Endodermal cell (in vitro differentiated cells): ENCODE data around the gene PEAR1. TPM values are rescaled to one million over a fixed set of nuclear protein-coding genes. Genes with fewer than 3 reads are reported as not detected.

ENCODE experiments used
- DNase-seq: peaks from one replicate; pipeline ENCODE4 v3.0.0-alpha.2; 2017
- H3K27ac ChIP-seq: 2 replicates; pipeline ENCODE4 v1.5.1; 2013; ENCODE audit warnings: mild to moderate bottlenecking, low read depth, low read length, moderate library complexity
- H3K27me3 ChIP-seq: 2 replicates; pipeline ENCODE4 v1.6.1; 2013; ENCODE audit warnings: mild to moderate bottlenecking, low read length, moderate library complexity; ENCODE audit not compliant: insufficient read depth, control insufficient read depth, poor library complexity, severe bottlenecking
- H3K36me3 ChIP-seq: 2 replicates; pipeline ENCODE4 v1.7.0; 2013; ENCODE audit warnings: mild to moderate bottlenecking, low read length, moderate library complexity; ENCODE audit not compliant: control insufficient read depth, insufficient read depth
- H3K4me1 ChIP-seq: one replicate; pipeline ENCODE4 v1.7.0; 2013; ENCODE audit warnings: low read length; ENCODE audit not compliant: control insufficient read depth, insufficient read depth
- H3K4me3 ChIP-seq: 2 replicates; pipeline ENCODE4 v1.5.1; 2013; ENCODE audit warnings: mild to moderate bottlenecking, low read length, moderate library complexity
- H3K9ac ChIP-seq: 2 replicates; pipeline ENCODE4 v1.6.1; 2013; ENCODE audit warnings: mild to moderate bottlenecking, low read length, moderate library complexity; ENCODE audit not compliant: poor library complexity, severe bottlenecking; ENCODE audit errors: extremely low read depth
- H3K9me3 ChIP-seq: 2 replicates; pipeline ENCODE4 v1.6.1; 2013; ENCODE audit warnings: mild to moderate bottlenecking, low read length, moderate library complexity; ENCODE audit not compliant: control insufficient read depth
- H3K27ac Mint-ChIP-seq: 2 replicates; pipeline ENCODE4 v1.8.0; 2020; ENCODE audit warnings: mixed read lengths
- H3K27me3 Mint-ChIP-seq: 2 replicates; pipeline ENCODE4 v1.8.0; 2021; ENCODE audit warnings: mild to moderate bottlenecking, mixed read lengths; ENCODE audit not compliant: insufficient read depth
- H3K36me3 Mint-ChIP-seq: 2 replicates; pipeline ENCODE4 v1.8.0; 2020; ENCODE audit warnings: low read depth, mixed read lengths
- H3K4me1 Mint-ChIP-seq: 2 replicates; pipeline ENCODE4 v1.8.0; 2020; ENCODE audit warnings: mixed read lengths
- H3K4me3 Mint-ChIP-seq: 2 replicates; pipeline ENCODE4 v1.8.0; 2020; ENCODE audit warnings: mild to moderate bottlenecking, moderate library complexity, mixed read lengths
- H3K9me3 Mint-ChIP-seq: 2 replicates; pipeline ENCODE4 v1.8.0; 2020; ENCODE audit warnings: mild to moderate bottlenecking, mixed read lengths
- WGBS, 2 experiments: methylation state at CpG; one replicate each; pipeline versions ENCODE4 v1.1.5 to v1.1.7; 2013; ENCODE audit warnings: missing lambda C conversion rate in 2 of 2, mixed read lengths in 1 of 2; ENCODE audit not compliant: insufficient coverage in 1 of 2, insufficient read length in 1 of 2; 5-methylcytosine and 5-hydroxymethylcytosine counted together
- total RNA-seq, 2 donors: library from RNA; stranded (reverse); fragmentation: NEBNext Ultra II Directional in 1 of 2; extraction: Animal tissue kit (Norgen Biotek cat#: 25700) in 1 of 2; gene quantifications; 2 replicates in 1 of 2; 3 replicates in 1 of 2; pipeline ENCODE4 v1.2.1, GENCODE V29; 2021
- TF ChIP-seq, protein P1 (sequence below): fragments of 200-600 bp; sonication (generic); conservative IDR thresholded peaks from 2 replicates; pipeline ENCODE4 v1.5.0; 2021; ENCODE audit warnings: antibody characterized with exemption, mild to moderate bottlenecking

The PEAR1 gene
- total RNA-seq, 2 donors from 2014 or later, result 0.29 to 0.53 TPM

DNA sequence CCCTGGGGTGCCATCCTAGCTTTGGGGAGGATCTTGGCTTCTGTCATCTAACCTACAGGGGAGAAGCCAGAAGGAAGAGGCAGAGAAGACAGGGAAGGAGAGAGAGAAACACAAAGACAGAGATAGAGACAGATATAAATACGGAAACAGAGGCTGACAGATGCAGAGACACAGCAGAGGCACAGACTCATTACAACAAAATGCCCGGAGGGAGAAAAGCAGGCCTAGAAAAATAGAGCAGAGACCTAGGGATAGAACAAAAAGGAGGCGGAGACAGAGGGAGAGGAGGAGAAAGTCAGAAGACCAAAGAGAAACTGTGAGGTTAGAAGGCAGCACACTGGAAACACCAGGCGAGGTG lies 1.9 kb downstream of the PEAR1 start:
- peaks cover 39% of the 10 kb centered on the region for H3K27me3 ChIP-seq
- Mint-ChIP-seq H3K4me1 (peaks cover 6% of the 10 kb centered on the region), H3K9me3 (no peaks in the 10 kb centered on the region), H3K4me3 (no peak overlapping the region), H3K36me3 (no peaks in the 10 kb centered on the region), H3K27ac (no peak overlapping the region), H3K27me3 (peaks cover 55% of the 10 kb centered on the region)
- WGBS, 2 experiments, result 87 to 89% methylated on average over 4 of the region's 4 CpGs
- no peak overlapping the region for H3K4me3 ChIP-seq
- TF ChIP-seq, protein P1, sequence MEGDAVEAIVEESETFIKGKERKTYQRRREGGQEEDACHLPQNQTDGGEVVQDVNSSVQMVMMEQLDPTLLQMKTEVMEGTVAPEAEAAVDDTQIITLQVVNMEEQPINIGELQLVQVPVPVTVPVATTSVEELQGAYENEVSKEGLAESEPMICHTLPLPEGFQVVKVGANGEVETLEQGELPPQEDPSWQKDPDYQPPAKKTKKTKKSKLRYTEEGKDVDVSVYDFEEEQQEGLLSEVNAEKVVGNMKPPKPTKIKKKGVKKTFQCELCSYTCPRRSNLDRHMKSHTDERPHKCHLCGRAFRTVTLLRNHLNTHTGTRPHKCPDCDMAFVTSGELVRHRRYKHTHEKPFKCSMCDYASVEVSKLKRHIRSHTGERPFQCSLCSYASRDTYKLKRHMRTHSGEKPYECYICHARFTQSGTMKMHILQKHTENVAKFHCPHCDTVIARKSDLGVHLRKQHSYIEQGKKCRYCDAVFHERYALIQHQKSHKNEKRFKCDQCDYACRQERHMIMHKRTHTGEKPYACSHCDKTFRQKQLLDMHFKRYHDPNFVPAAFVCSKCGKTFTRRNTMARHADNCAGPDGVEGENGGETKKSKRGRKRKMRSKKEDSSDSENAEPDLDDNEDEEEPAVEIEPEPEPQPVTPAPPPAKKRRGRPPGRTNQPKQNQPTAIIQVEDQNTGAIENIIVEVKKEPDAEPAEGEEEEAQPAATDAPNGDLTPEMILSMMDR, result no peak
- H3K9me3 ChIP-seq, result no peaks in the 10 kb centered on the region
- no peaks in the 10 kb centered on the region for H3K36me3 ChIP-seq
- no peak overlapping the region for H3K27ac ChIP-seq
- no peaks in the 10 kb centered on the region for H3K4me1 ChIP-seq
- no peak overlapping the region for H3K9ac ChIP-seq
- no peak for DNase-seq

DNA sequence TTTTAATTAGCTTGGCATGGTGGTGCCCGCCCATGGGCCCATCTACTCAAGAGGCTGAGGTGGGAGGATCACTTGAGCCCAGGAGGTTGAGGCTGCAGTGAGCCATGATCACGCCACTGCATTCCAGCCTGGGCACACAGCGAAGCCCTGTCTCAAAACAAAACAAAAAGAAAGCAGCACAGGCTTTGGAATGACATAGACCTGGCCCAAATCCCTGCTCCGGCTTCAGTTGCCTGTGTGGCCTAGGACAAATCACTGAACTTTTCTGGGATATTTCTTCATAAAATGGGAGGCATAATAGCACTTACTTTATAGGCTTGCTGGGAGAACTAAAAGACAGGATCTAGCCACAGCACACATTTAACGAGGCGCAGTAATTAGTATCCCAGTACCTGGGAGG lies 2.4 kb downstream of the PEAR1 start:
- no peak overlapping the region for H3K9ac ChIP-seq
- H3K4me1 Mint-ChIP-seq, result peaks cover 6% of the 10 kb centered on the region

DNA sequence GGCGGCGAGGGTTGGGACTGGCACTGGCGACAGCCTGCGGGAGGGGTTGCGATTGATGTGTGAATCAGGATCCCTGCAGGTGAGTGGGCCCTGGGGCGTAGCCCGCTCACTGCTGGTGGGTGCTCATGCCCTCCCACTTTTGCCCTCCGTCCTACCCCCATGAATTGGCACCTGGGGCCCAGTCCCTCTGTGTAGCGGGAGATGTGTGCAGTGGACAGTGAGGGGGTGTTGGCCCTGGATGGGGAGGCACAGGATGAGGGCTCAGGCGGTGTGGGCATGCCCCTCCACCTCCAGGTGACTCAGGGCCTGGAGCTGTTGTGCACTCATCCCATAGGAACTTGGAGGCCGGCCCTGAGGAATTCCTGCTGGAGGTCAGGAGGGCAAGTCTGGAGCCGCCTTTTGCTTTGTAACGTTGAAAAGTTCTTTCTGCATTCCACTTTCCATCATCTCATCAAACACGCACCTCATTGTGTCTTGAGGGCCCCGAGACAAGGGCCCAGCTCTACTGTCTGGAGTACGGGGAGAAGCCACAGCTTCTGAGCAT lies 3.0 kb downstream of the PEAR1 start:
- Mint-ChIP-seq H3K4me1 (peaks cover 6% of the 10 kb centered on the region), H3K9me3 (no peaks in the 10 kb centered on the region), H3K27me3 (peaks cover 44% of the 10 kb centered on the region), H3K4me3 (no peak overlapping the region), H3K27ac (peak overlapping the region; percentile 78), H3K36me3 (no peaks in the 10 kb centered on the region)
- Histone ChIP-seq H3K36me3 (no peaks in the 10 kb centered on the region), H3K4me1 (no peaks in the 10 kb centered on the region), H3K27ac (peak overlapping the region; percentile 41), H3K9ac (no peak overlapping the region), H3K9me3 (no peaks in the 10 kb centered on the region), H3K27me3 (peaks cover 27% of the 10 kb centered on the region), H3K4me3 (no peak overlapping the region)
- peak; percentile 80 for DNase-seq
- TF ChIP-seq, protein P1, result no peak
- 68 to 88% methylated on average over 8 to 16 of the region's 16 CpGs for WGBS, 2 experiments

More for the DNA sequence above, 2.4 kb downstream of the PEAR1 start:
- Mint-ChIP-seq H3K4me3 (no peak overlapping the region), H3K9me3 (no peaks in the 10 kb centered on the region), H3K27ac (no peak overlapping the region), H3K27me3 (peaks cover 50% of the 10 kb centered on the region), H3K36me3 (no peaks in the 10 kb centered on the region)
- Histone ChIP-seq H3K4me3 (no peak overlapping the region), H3K27ac (no peak overlapping the region), H3K27me3 (peaks cover 34% of the 10 kb centered on the region), H3K9me3 (no peaks in the 10 kb centered on the region), H3K36me3 (no peaks in the 10 kb centered on the region), H3K4me1 (no peaks in the 10 kb centered on the region)
- TF ChIP-seq, protein P1, result no peak
- 93 to 98% methylated on average over 4 to 6 of the region's 6 CpGs for WGBS, 2 experiments
- DNase-seq, result no peak
